GM21825 (cell line): ENCODE results near the gene RAB7A.
A peak's percentile ranks its signal among the peaks of the same experiment; 100 is the strongest.

Source experiments
- ATAC-seq: cut with Tn5 transposase; IDR thresholded peaks from one replicate; pipeline ENCODE4 v1.9.1; 2021; ENCODE audit warnings: mild to moderate bottlenecking, moderate library complexity; ENCODE audit not compliant: unreplicated experiment

RAB7A gene

GRCh38 chr3:128726023-128727016 lies at the start of gene RAB7A:
RAB7A (plus strand) TSS chr3:128726183; CDS start chr3:128795368, 69,185 bp downstream.
- peak; percentile 93 for ATAC-seq

GRCh38 chr3:128679338-128679737 lies 46.6 kb upstream of the RAB7A start:
- no peak for ATAC-seq

GRCh38 chr3:128680603-128681368 lies 45.2 kb upstream of the RAB7A start:
- ATAC-seq: peak; percentile 95

- ATAC-seq: no peak
These were observed 44.6 kb upstream of the RAB7A start for GRCh38 chr3:128681369-128681829.

- no peak for ATAC-seq
These were observed 42.0 kb upstream of the RAB7A start for GRCh38 chr3:128683957-128684356.

GRCh38 chr3:128684986-128685726 lies 40.8 kb upstream of the RAB7A start:
- ATAC-seq: no peak

- no peak for ATAC-seq
These were observed 39.5 kb upstream of the RAB7A start for GRCh38 chr3:128686465-128686864.

- ATAC-seq: no peak
These were observed 36.9 kb upstream of the RAB7A start for GRCh38 chr3:128689060-128689459.

- ATAC-seq: no peak
These were observed 32.3 kb upstream of the RAB7A start for GRCh38 chr3:128693696-128694095.

GRCh38 chr3:128697341-128697740 lies 28.6 kb upstream of the RAB7A start:
- ATAC-seq: no peak

- no peak for ATAC-seq
These were observed 27.6 kb upstream of the RAB7A start for GRCh38 chr3:128698211-128699047.

GRCh38 chr3:128701342-128702212 lies 24.4 kb upstream of the RAB7A start:
- ATAC-seq: no peak

GRCh38 chr3:128702391-128702790 lies 23.6 kb upstream of the RAB7A start:
- ATAC-seq: no peak

- no peak for ATAC-seq
These were observed 22.4 kb upstream of the RAB7A start for GRCh38 chr3:128703561-128703960.

- no peak for ATAC-seq
These were observed 19.8 kb upstream of the RAB7A start for GRCh38 chr3:128706086-128706615.

GRCh38 chr3:128707928-128708494 lies 18.0 kb upstream of the RAB7A start:
- ATAC-seq: no peak

- ATAC-seq: no peak
These were observed 16.9 kb upstream of the RAB7A start for GRCh38 chr3:128709038-128709437.

- no peak for ATAC-seq
These were observed 16.3 kb upstream of the RAB7A start for GRCh38 chr3:128709506-128710210.
